ENCODE measurements around the gene CDH1.

CDH1 gene

DNA sequence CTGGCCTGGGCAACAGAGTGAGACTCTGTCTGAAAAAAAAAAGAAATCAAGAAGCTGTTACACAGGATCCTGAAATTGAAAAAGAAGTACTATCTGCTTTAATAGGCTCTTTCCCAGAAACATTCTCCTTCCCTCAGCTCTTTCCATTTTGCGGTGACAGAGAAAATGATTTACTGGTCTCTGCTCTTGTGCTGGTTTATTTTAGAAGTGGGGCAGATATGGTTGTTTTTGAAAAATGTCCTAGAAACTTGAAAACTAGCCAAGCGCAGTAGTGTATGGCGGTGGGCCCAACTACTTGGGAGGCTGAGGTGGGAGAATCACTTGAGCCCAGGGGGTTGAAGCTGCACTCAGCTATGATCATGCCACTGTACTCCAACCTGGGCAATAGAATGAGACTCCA lies 77.4 kb downstream of the CDH1 start:
- no peaks in the 10 kb centered on the region for H3K36me3 ChIP-seq (ENCODE audit: insufficient read depth, low read length)
- no peaks in the 10 kb centered on the region for H3K9me3 ChIP-seq (ENCODE audit: insufficient read depth, low read depth, low read length)
- H3K79me2 ChIP-seq (ENCODE audit: insufficient read depth, low read length), result no peaks in the 10 kb centered on the region
- H3K9me2 ChIP-seq (replicated peaks; ENCODE audit: low read depth, low read length), result no peaks in the 10 kb centered on the region
- no peak overlapping the region for H3K4me2 ChIP-seq (ENCODE audit: low read depth, low read length, poor library complexity, severe bottlenecking)
- no peak overlapping the region for H3K9ac ChIP-seq (ENCODE audit: low read depth, low read length, poor library complexity, severe bottlenecking)
- no peaks in the 10 kb centered on the region for H3K27me3 ChIP-seq (ENCODE audit: insufficient read depth, low read length, poor library complexity, severe bottlenecking)
- H3K4me1 ChIP-seq (ENCODE audit: insufficient read depth, low read length, poor library complexity, severe bottlenecking), result no peaks in the 10 kb centered on the region
- no peak for TF ChIP-seq EZH2phosphoT487 (IDR thresholded peaks at IDR 0.05; ENCODE audit: borderline replicate concordance)
- no peak for TF ChIP-seq CTCF (conservative IDR thresholded peaks at IDR 0.05; ENCODE audit: low read length)
- no peaks in the 10 kb centered on the region for H3F3A ChIP-seq (ENCODE audit: low read depth)
- no peaks in the 10 kb centered on the region for H4K20me1 ChIP-seq (ENCODE audit: insufficient read depth, low read length, poor library complexity, severe bottlenecking)
- H2AFZ ChIP-seq (ENCODE audit: low read length), result no peak overlapping the region
- no peak overlapping the region for H3K4me3 ChIP-seq (ENCODE audit: low read length, poor library complexity, severe bottlenecking)

DNA sequence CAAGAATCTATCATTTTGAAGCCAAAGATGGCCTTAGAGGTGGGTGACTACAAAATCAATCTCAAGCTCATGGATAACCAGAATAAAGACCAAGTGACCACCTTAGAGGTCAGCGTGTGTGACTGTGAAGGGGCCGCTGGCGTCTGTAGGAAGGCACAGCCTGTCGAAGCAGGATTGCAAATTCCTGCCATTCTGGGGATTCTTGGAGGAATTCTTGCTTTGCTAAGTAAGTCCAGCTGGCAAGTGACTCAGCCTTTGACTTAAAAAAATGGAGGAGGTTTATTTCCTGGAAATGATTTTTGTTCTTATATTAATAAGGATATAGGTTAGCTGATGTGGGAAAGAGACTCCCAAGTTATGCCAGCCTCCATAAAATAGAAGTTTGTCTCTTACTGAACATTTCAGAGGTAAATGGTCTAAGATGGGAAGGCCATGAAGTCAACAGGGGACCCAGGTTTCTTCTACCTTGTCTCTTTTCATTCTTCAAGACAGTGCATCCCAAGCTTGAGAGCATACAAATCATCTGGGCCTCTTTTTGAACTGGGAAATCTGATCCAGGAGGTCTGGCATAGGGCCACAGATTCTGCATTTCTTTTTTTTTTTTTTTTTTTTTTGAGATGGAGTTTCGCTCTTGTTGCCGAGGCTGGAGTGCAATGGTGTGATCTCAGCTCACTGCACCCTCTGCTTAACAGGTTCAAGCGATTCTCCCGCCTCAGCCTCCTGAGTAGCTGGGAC lies 86.5 kb downstream of the CDH1 start:
- Histone ChIP-seq H3F3A (ENCODE audit: low read depth) (no peaks in the 10 kb centered on the region), H3K36me3 (ENCODE audit: insufficient read depth, low read length) (no peaks in the 10 kb centered on the region), H3K9ac (ENCODE audit: low read depth, low read length, poor library complexity, severe bottlenecking) (no peak overlapping the region), H3K4me2 (ENCODE audit: low read depth, low read length, poor library complexity, severe bottlenecking) (no peak overlapping the region), H3K27me3 (ENCODE audit: insufficient read depth, low read length, poor library complexity, severe bottlenecking) (no peaks in the 10 kb centered on the region), H2AFZ (ENCODE audit: low read length) (no peak overlapping the region), H4K20me1 (ENCODE audit: insufficient read depth, low read length, poor library complexity, severe bottlenecking) (no peaks in the 10 kb centered on the region), H3K4me3 (ENCODE audit: low read length, poor library complexity, severe bottlenecking) (no peak overlapping the region), H3K4me1 (ENCODE audit: insufficient read depth, low read length, poor library complexity, severe bottlenecking) (no peaks in the 10 kb centered on the region), H3K9me3 (ENCODE audit: insufficient read depth, low read depth, low read length) (no peaks in the 10 kb centered on the region), H3K9me2 (replicated peaks; ENCODE audit: low read depth, low read length) (no peaks in the 10 kb centered on the region), H3K79me2 (ENCODE audit: insufficient read depth, low read length) (no peaks in the 10 kb centered on the region)
- TF ChIP-seq CTCF (conservative IDR thresholded peaks at IDR 0.05; ENCODE audit: low read length) (no peak), EZH2phosphoT487 (IDR thresholded peaks at IDR 0.05; ENCODE audit: borderline replicate concordance) (no peak)

- Histone ChIP-seq H3K9ac (ENCODE audit: low read depth, low read length, poor library complexity, severe bottlenecking) (no peak overlapping the region), H3K4me1 (ENCODE audit: insufficient read depth, low read length, poor library complexity, severe bottlenecking) (no peaks in the 10 kb centered on the region), H3K36me3 (ENCODE audit: insufficient read depth, low read length) (no peaks in the 10 kb centered on the region), H2AFZ (ENCODE audit: low read length) (no peak overlapping the region), H4K20me1 (ENCODE audit: insufficient read depth, low read length, poor library complexity, severe bottlenecking) (no peaks in the 10 kb centered on the region), H3K79me2 (ENCODE audit: insufficient read depth, low read length) (no peaks in the 10 kb centered on the region), H3K9me2 (replicated peaks; ENCODE audit: low read depth, low read length) (no peaks in the 10 kb centered on the region), H3K4me2 (ENCODE audit: low read depth, low read length, poor library complexity, severe bottlenecking) (no peak overlapping the region), H3K9me3 (ENCODE audit: insufficient read depth, low read depth, low read length) (no peaks in the 10 kb centered on the region), H3F3A (ENCODE audit: low read depth) (no peaks in the 10 kb centered on the region), H3K27me3 (ENCODE audit: insufficient read depth, low read length, poor library complexity, severe bottlenecking) (no peaks in the 10 kb centered on the region), H3K4me3 (ENCODE audit: low read length, poor library complexity, severe bottlenecking) (no peak overlapping the region)
- TF ChIP-seq CTCF (conservative IDR thresholded peaks at IDR 0.05; ENCODE audit: low read length) (no peak), EZH2phosphoT487 (IDR thresholded peaks at IDR 0.05; ENCODE audit: borderline replicate concordance) (no peak)
These were observed 88.3 kb downstream of the CDH1 start for GRCh38 chr16:68825427-68825826.

Data from Loucy (cell line).